HepG2 (cell line): Measurements from ENCODE around the gene SEPTIN12. TPM values are rescaled to one million over a fixed set of nuclear protein-coding genes. Genes with fewer than 3 reads are reported as not detected.

Experiments used
- ATAC-seq: fragments of 200-7000 bp; cut with Tn5 transposase; 3 replicates; pipeline ENCODE4 v1.9.1; 2020; ENCODE audit warnings: mild to moderate bottlenecking, moderate library complexity
- Bru-seq: library from RNA; stranded (reverse); fragments of 400-500 nt; gene quantifications from one replicate; lab custom pipeline; 2021; lab: Mats Ljungman, UMichigan
- BruChase-seq, 2 experiments: library from RNA; stranded (reverse); fragments of 400-500 nt; gene quantifications; one replicate each; lab custom pipeline; 2021; lab: Mats Ljungman, UMichigan
- BruUV-seq: library from RNA; stranded (reverse); fragments of 400-500 nt; replicated peaks from 2 replicates; lab custom pipeline; 2021; lab: Mats Ljungman, UMichigan
- CTCF ChIA-PET: fragments of 300-600 bp; formaldehyde crosslinking; extraction: SDS; loops from one replicate; lab custom pipeline; 2021; ENCODE audit warnings: low total read pairs, inconsistent platforms, low intra/inter-chr PET ratio; lab: Yijun Ruan, JAX
- POLR2A ChIA-PET: fragments of 350-600 bp; sonication (Branson Sonifier 250); formaldehyde crosslinking; loops from one replicate; lab custom pipeline; 2020; ENCODE audit warnings: antibody characterized with exemption, inconsistent platforms; lab: Yijun Ruan, JAX
- DNase-seq: peaks from one replicate; pipeline ENCODE4 v3.0.0-alpha.2; 2015; ENCODE audit warnings: low spot score
- FAIRE-seq: peaks from 3 replicates; lab custom pipeline; 2011; peaks lifted over from hg19 to GRCh38; lab: Jason Lieb, UNC
- H2AFZ ChIP-seq: one replicate; pipeline ENCODE4 v1.6.1; 2011; ENCODE audit warnings: low read length, inconsistent platforms
- H3K27ac ChIP-seq: fragments of 300-600 bp; 3 replicates; pipeline ENCODE4 v1.8.0; 2011; ENCODE audit warnings: mixed run types, mild to moderate bottlenecking, mixed read lengths, low read length, inconsistent platforms; ENCODE audit not compliant: insufficient read depth; ENCODE audit errors: extremely low read length
- H3K27me3 ChIP-seq, 2 experiments: fragments of 200-600 bp in 1 of 2; 2 replicates in 1 of 2; 3 replicates in 1 of 2; pipeline versions ENCODE4 v1.6.0 to v1.8.0; 2011; ENCODE audit warnings: low read length in 2 of 2, mild to moderate bottlenecking in 2 of 2, moderate library complexity in 2 of 2, inconsistent platforms in 1 of 2; ENCODE audit not compliant: insufficient read depth in 2 of 2, control insufficient read depth in 1 of 2
- H3K36me3 ChIP-seq, 2 experiments: fragments of 200-600 bp in 1 of 2; replicated peaks in 1 of 2; 2 replicates in 1 of 2; 3 replicates in 1 of 2; pipeline versions ENCODE4 v1.5.1 to v1.8.0; 2011; ENCODE audit warnings: low read length in 2 of 2, inconsistent platforms in 1 of 2; ENCODE audit not compliant: insufficient read depth in 2 of 2, control insufficient read depth in 1 of 2
- H3K4me1 ChIP-seq: 2 replicates; pipeline ENCODE4 v1.5.1; 2012; ENCODE audit warnings: low read length, inconsistent platforms; ENCODE audit not compliant: insufficient read depth
- H3K4me2 ChIP-seq: 2 replicates; pipeline ENCODE4 v1.6.0; 2011; ENCODE audit warnings: low read depth, low read length, inconsistent platforms
- H3K4me3 ChIP-seq, 3 experiments: fragments of 200-600 bp in 1 of 3; sonication (generic), shearing (Covaris generic) in 1 of 3; replicated peaks in 1 of 3; 2 replicates each; pipeline ENCODE4 v1.5.1; 2011 to 2016; ENCODE audit warnings: low read length in 3 of 3, inconsistent platforms in 2 of 3, low read depth in 2 of 3, mild to moderate bottlenecking in 2 of 3, control low read depth in 1 of 3, mixed read lengths in 1 of 3; ENCODE audit not compliant: insufficient read depth in 1 of 3
- H3K79me2 ChIP-seq: one replicate; pipeline ENCODE4 v1.6.1; 2011; ENCODE audit warnings: low read length, inconsistent platforms; ENCODE audit not compliant: insufficient read depth
- H3K9ac ChIP-seq: 2 replicates; pipeline ENCODE4 v1.6.0; 2011; ENCODE audit warnings: mild to moderate bottlenecking, low read depth, low read length, inconsistent platforms; ENCODE audit not compliant: insufficient read depth
- H3K9me3 ChIP-seq: 2 replicates; pipeline ENCODE4 v1.5.1; 2012; ENCODE audit warnings: mild to moderate bottlenecking, low read length
- H4K20me1 ChIP-seq: 2 replicates; pipeline ENCODE4 v1.6.0; 2011; ENCODE audit warnings: inconsistent platforms, mild to moderate bottlenecking, low read length, moderate library complexity; ENCODE audit not compliant: insufficient read depth
- HNF4A ChIP-seq: sonication (generic); formaldehyde crosslinking; IDR thresholded peaks from 2 replicates; pipeline ENCODE4 v1.4.0; 2020; ENCODE audit warnings: missing genetic modification reagents
- MYPOP ChIP-seq: sonication (generic); formaldehyde crosslinking; IDR thresholded peaks from 2 replicates; pipeline ENCODE4 v1.8.1; 2023; ENCODE audit warnings: mild to moderate bottlenecking, moderate library complexity, missing genetic modification reagents
- PHF20 ChIP-seq: sonication (generic); formaldehyde crosslinking; IDR thresholded peaks from 2 replicates; pipeline ENCODE4 v1.5.0; 2020; ENCODE audit warnings: mild to moderate bottlenecking, missing genetic modification reagents
- TFDP2 ChIP-seq: sonication (generic); formaldehyde crosslinking; IDR thresholded peaks from 2 replicates; pipeline ENCODE4 v1.4.0; 2020; ENCODE audit warnings: missing genetic modification reagents
- ZBTB7B ChIP-seq: sonication (generic); formaldehyde crosslinking; IDR thresholded peaks from 2 replicates; pipeline ENCODE4 v1.4.0; 2020; ENCODE audit warnings: missing genetic modification reagents
- ZNF292 ChIP-seq: sonication (generic); formaldehyde crosslinking; IDR thresholded peaks from 2 replicates; pipeline ENCODE4 v1.8.1; 2022; ENCODE audit warnings: mild to moderate bottlenecking, low read depth, missing genetic modification reagents, borderline replicate concordance
- ZNF747 ChIP-seq: sonication (generic); formaldehyde crosslinking; IDR thresholded peaks from 2 replicates; pipeline ENCODE4 v1.8.1; 2023; ENCODE audit warnings: missing genetic modification reagents, mild to moderate bottlenecking, borderline replicate concordance
- ZNF788 ChIP-seq: sonication (generic); formaldehyde crosslinking; IDR thresholded peaks from 2 replicates; pipeline ENCODE4 v1.5.0; 2020; ENCODE audit warnings: mild to moderate bottlenecking, missing genetic modification reagents, borderline replicate concordance
- ZNF790 ChIP-seq: sonication (generic); formaldehyde crosslinking; IDR thresholded peaks from 2 replicates; pipeline ENCODE4 v1.8.0; 2022; ENCODE audit warnings: missing genetic modification reagents, mild to moderate bottlenecking, borderline replicate concordance
- ZNF891 ChIP-seq: sonication (generic); formaldehyde crosslinking; IDR thresholded peaks from 2 replicates; pipeline ENCODE4 v1.5.0; 2020; ENCODE audit warnings: mild to moderate bottlenecking, missing genetic modification reagents
- WGBS: methylation state at CpG from one replicate; pipeline ENCODE4 v1.1.6; 2017; ENCODE audit warnings: low lambda C conversion rate; 5-methylcytosine and 5-hydroxymethylcytosine counted together
- in situ Hi-C: cut with HindIII; loops from 2 replicates; pipeline ENCODE4 v1.10.0; 2017; ENCODE audit warnings: low pct_unique_long_range_greater_than_20kb; ENCODE audit not compliant: extremely low pct_ligation_motif_present
- intact Hi-C: fragments of 100-400 bp; cut with micrococcal nuclease; formaldehyde crosslinking; loops from one replicate; pipeline ENCODE4 v1.10.0; 2022; ENCODE audit not compliant: unreplicated experiment
- long read RNA-seq, 2 experiments: library from RNA in 1 of 2; library from polyadenylated mRNA in 1 of 2; stranded (forward) in 1 of 2; unstranded in 1 of 2; transcript quantifications; one replicate each; pipeline ENCODE4 v2.0.0, GENCODE V29; 2019 to 2022
- polyA minus RNA-seq, 3 experiments: library from RNA; depleted of rRNA, polyadenylated mRNA; stranded (reverse); fragments of >200 nt; gene quantifications; 2 replicates each; pipeline ENCODE4 v1.2.3, GENCODE V29; 2011; ENCODE audit warnings: low replicate concordance in 1 of 3
- polyA plus RNA-seq, 8 experiments: library from polyadenylated mRNA; depleted of rRNA in 3 of 8; stranded (reverse) in 7 of 8; unstranded in 1 of 8; fragments of >200 nt; fragmentation: Illumina TruSeq in 4 of 8; extraction: Trizol in 4 of 8; gene quantifications; 2 replicates each; pipeline versions ENCODE4 v1.2.1 to v1.2.3, GENCODE V29; 2011 to 2016; ENCODE audit warnings: low read depth in 4 of 8, missing spikeins in 1 of 8, mixed read lengths in 1 of 8; ENCODE audit not compliant: insufficient read depth in 1 of 8
- total RNA-seq, 5 experiments: library from RNA; depleted of rRNA; stranded (reverse); fragments of >200 nt; fragmentation: Illumina TruSeq; extraction: Trizol; gene quantifications; 2 replicates each; pipeline ENCODE4 v1.2.3, GENCODE V29; 2016; ENCODE audit warnings: low read depth in 1 of 5
- TF ChIP-seq, protein P1 (sequence below): sonication (generic); formaldehyde crosslinking; IDR thresholded peaks from 2 replicates; pipeline ENCODE4 v1.4.0; 2020; ENCODE audit warnings: mild to moderate bottlenecking, missing genetic modification reagents

SEPTIN12 gene, protein sequence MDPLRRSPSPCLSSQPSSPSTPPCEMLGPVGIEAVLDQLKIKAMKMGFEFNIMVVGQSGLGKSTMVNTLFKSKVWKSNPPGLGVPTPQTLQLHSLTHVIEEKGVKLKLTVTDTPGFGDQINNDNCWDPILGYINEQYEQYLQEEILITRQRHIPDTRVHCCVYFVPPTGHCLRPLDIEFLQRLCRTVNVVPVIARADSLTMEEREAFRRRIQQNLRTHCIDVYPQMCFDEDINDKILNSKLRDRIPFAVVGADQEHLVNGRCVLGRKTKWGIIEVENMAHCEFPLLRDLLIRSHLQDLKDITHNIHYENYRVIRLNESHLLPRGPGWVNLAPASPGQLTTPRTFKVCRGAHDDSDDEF
- total RNA-seq (2016; rRNA removed; fragmentation: Illumina TruSeq; extraction: Trizol) (0.22 TPM in 1 of 2 replicates, not detected in the other), polyA plus RNA-seq (2011; rRNA removed) (0.31 TPM in 1 of 2 replicates, not detected in the other), polyA minus RNA-seq (2011; rRNA and poly(A)+ RNA removed; ENCODE audit: low replicate concordance) (0.89 TPM in 1 of 2 replicates, not detected in the other), Bru-seq, nascent RNA (percentile 18 among the genes with signal in this experiment), BruChase-seq, experiment 1, labeled RNA remaining after a 6-hour chase (not detected), BruChase-seq, experiment 2, labeled RNA remaining after a 2-hour chase (percentile 23 among the genes with signal in this experiment)
- not detected in 2 replicates for total RNA-seq (2016; cell fraction: cytosol; rRNA removed; fragmentation: Illumina TruSeq; extraction: Trizol; ENCODE audit: low read depth)
- total RNA-seq (2016; cell fraction: insoluble cytoplasmic fraction; rRNA removed; fragmentation: Illumina TruSeq; extraction: Trizol): not detected in 2 replicates
- not detected in 2 replicates for total RNA-seq (2016; cell fraction: membrane; rRNA removed; fragmentation: Illumina TruSeq; extraction: Trizol)
- total RNA-seq (2016; cell fraction: nucleus; rRNA removed; fragmentation: Illumina TruSeq; extraction: Trizol): not detected in 2 replicates
- polyA plus RNA-seq (2011; cell fraction: cytosol; rRNA removed): not detected in 2 replicates
- polyA plus RNA-seq (2011; cell fraction: nucleus; rRNA removed): 0.29 and 0.43 TPM in 2 replicates
- polyA plus RNA-seq (2012): 0.50 TPM in 1 of 2 replicates, not detected in the other
- not detected in 2 replicates for polyA plus RNA-seq (2016; cell fraction: cytosol; fragmentation: Illumina TruSeq; extraction: Trizol; ENCODE audit: low read depth)
- polyA plus RNA-seq (2016; cell fraction: insoluble cytoplasmic fraction; fragmentation: Illumina TruSeq; extraction: Trizol; ENCODE audit: low read depth): not detected in 2 replicates
- polyA plus RNA-seq (2016; cell fraction: membrane; fragmentation: Illumina TruSeq; extraction: Trizol; ENCODE audit: low read depth): not detected in 2 replicates
- not detected in 2 replicates for polyA plus RNA-seq (2016; cell fraction: nucleus; fragmentation: Illumina TruSeq; extraction: Trizol; ENCODE audit: insufficient read depth, low read depth)
- not detected in 2 replicates for polyA minus RNA-seq (2011; cell fraction: cytosol; rRNA and poly(A)+ RNA removed)
- not detected in 2 replicates for polyA minus RNA-seq (2011; cell fraction: nucleus; rRNA and poly(A)+ RNA removed)
- long read RNA-seq, experiment 1: 0 reads
- long read RNA-seq, experiment 2: 0 reads

- FAIRE-seq: no peak
- 0 out of 2 replicates have a peak, but pooled peaks have one; percentile 43 for TF ChIP-seq ZNF747
- peak; percentile 17; the same call in 1 of the 2 replicates for TF ChIP-seq ZNF891 (CRISPR knock-in tag)
- peak; percentile 64; the same call in 1 of the 2 replicates for TF ChIP-seq ZNF292 (CRISPR knock-in tag)
- 0 out of 2 replicates have a peak, but pooled peaks have one; percentile 15 for TF ChIP-seq MYPOP (CRISPR knock-in tag)
- TF ChIP-seq HNF4A (CRISPR knock-in tag): peak; percentile 63
- TF ChIP-seq, protein P1, sequence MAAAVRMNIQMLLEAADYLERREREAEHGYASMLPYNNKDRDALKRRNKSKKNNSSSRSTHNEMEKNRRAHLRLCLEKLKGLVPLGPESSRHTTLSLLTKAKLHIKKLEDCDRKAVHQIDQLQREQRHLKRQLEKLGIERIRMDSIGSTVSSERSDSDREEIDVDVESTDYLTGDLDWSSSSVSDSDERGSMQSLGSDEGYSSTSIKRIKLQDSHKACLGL (CRISPR knock-in tag): no peak
- 0 out of 2 replicates have a peak, but pooled peaks have one; percentile 28 for TF ChIP-seq ZNF790 (CRISPR knock-in tag)
- peak; percentile 74 for TF ChIP-seq ZBTB7B (CRISPR knock-in tag)
- TF ChIP-seq PHF20: no peak
- 0 out of 2 replicates have a peak, but pooled peaks have one; percentile 8 for TF ChIP-seq TFDP2 (CRISPR knock-in tag)
- TF ChIP-seq ZNF788 (CRISPR knock-in tag): 0 out of 2 replicates have a peak, but pooled peaks have one; percentile 10
Observed at GRCh38 chr16:4787627-4788482, at the start of gene SEPTIN12. Gene SEPTIN12 (minus strand): TSS chr16:4788345. CDS start chr16:4787645, 700 bp downstream.

More at GRCh38 chr16:4787627-4788482, at the start of gene SEPTIN12:
- Histone ChIP-seq H3K79me2 (no peaks in the 10 kb centered on the region), H3K9me3 (no peaks in the 10 kb centered on the region), H3K27me3 (no peaks in the 10 kb centered on the region; a peak in 1 of 5 replicates), H3K9ac (peak within 1 kb of the TSS; percentile 12), H3K4me2 (peak within 1 kb of the TSS; percentile 88), H3K4me1 (peaks cover 85% of the 10 kb centered on the region), H4K20me1 (no peaks in the 10 kb centered on the region), H3K4me3 (peak within 1 kb of the TSS; percentile 23 to 67 (median 43)), H3K36me3 (no peaks in the 10 kb centered on the region), H3K27ac (peak within 1 kb of the TSS; percentile 36), H2AFZ (no peak within 1 kb of the TSS)
- no peak for DNase-seq
- peak; percentile 69 for ATAC-seq
- WGBS: 12% methylated on average over 11 of the region's 14 CpGs
- BruUV-seq: no TSS peak
- intact Hi-C loops: no loop called here
- in situ Hi-C loops: no loop called here
- ChIA-PET POLR2A (interaction anchor here (0.8 to 3.0 kb wide), 5 partner anchors 14 to 157 kb away, joined by 3 to 17 read pairs (median 5); partner anchors contain the start of genes ANKS3, DNAAF8 and ROGDI), CTCF (no interaction called here)
